ENCODE data around the gene CD300LD.

DNA sequence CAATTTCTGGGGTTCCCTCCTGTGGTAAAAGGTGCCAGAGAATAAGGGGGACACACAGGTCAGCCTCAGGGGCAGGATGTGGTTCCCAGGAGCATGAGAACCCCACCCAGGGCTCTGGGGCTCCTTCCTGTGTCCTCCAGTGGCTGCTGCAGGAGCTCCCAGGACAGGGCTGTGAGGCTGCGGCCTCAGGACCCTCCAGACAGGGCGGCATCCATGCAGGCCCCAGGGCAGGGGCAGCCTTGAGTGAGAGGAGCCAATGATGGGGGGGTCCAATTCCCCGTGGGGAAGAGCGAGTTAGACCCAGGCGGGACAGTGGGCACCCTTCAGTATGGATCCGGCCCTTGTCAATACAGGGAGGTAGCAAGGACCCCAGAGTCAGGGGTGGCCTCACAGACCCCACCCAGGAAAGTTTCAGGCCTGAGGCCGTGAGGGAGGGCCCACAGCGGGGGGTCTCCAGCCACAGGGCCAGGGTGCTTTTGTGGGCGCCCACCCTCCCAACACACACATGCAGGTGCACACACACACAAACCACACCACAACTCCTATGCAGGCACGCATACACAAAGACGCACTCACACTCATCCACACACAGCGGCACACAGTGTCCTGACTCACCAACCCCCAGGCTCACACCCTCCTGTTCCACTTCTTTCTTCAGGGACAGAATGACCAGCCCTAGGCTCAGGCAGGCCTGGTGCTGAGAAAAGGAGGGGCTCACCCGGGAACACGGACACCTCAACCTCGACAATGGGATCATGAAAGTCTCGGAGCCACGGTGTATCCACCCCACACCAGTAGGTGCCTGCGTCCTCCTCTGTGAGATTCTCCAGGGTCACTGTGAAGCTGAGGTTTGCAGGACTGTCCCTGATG is 48.0 kb downstream of the CD300LD start:
- TF ChIP-seq HCFC1 (IDR thresholded peaks at IDR 0.05; ENCODE audit: low read length) (no peak), SP1 (IDR thresholded peaks at IDR 0.05; ENCODE audit: low read depth, low read length) (no peak), POLR2A (IDR thresholded peaks at IDR 0.05; ENCODE audit: low read depth, low read length) (no peak), HDAC2 (IDR thresholded peaks at IDR 0.05) (no peak), PML (IDR thresholded peaks at IDR 0.05; ENCODE audit: low read length) (no peak), NFYA (IDR thresholded peaks at IDR 0.05; ENCODE audit: borderline replicate concordance, low read depth, low read length) (no peak), POU2F2 (IDR thresholded peaks at IDR 0.05; ENCODE audit: borderline replicate concordance, low read depth, low read length) (no peak), YY1 (IDR thresholded peaks at IDR 0.05; ENCODE audit: low read depth, low read length) (no peak), FOXK2 (IDR thresholded peaks at IDR 0.05) (no peak)
- TF ChIP-seq, protein P1, sequence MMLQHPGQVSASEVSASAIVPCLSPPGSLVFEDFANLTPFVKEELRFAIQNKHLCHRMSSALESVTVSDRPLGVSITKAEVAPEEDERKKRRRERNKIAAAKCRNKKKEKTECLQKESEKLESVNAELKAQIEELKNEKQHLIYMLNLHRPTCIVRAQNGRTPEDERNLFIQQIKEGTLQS (IDR thresholded peaks at IDR 0.05; ENCODE audit: borderline replicate concordance, extremely low read depth, low read depth, low read length), result no peak
- TF ChIP-seq, protein P2, sequence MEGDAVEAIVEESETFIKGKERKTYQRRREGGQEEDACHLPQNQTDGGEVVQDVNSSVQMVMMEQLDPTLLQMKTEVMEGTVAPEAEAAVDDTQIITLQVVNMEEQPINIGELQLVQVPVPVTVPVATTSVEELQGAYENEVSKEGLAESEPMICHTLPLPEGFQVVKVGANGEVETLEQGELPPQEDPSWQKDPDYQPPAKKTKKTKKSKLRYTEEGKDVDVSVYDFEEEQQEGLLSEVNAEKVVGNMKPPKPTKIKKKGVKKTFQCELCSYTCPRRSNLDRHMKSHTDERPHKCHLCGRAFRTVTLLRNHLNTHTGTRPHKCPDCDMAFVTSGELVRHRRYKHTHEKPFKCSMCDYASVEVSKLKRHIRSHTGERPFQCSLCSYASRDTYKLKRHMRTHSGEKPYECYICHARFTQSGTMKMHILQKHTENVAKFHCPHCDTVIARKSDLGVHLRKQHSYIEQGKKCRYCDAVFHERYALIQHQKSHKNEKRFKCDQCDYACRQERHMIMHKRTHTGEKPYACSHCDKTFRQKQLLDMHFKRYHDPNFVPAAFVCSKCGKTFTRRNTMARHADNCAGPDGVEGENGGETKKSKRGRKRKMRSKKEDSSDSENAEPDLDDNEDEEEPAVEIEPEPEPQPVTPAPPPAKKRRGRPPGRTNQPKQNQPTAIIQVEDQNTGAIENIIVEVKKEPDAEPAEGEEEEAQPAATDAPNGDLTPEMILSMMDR (IDR thresholded peaks at IDR 0.05 in 2 of 3, conservative IDR thresholded peaks at IDR 0.05 in 1 of 3; ENCODE audit: control insufficient read depth in 2 of 3, extremely low read depth in 1 of 3, insufficient read depth in 1 of 3, low read depth in 3 of 3, low read length in 3 of 3), result no peak
- TF ChIP-seq, protein P3, sequence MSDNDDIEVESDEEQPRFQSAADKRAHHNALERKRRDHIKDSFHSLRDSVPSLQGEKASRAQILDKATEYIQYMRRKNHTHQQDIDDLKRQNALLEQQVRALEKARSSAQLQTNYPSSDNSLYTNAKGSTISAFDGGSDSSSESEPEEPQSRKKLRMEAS (IDR thresholded peaks at IDR 0.05; ENCODE audit: low read depth, low read length), result no peak

Measured in GM12878 (cell line).